A673 (cell line): ENCODE measurements around the gene BEGAIN.

ENCODE experiments used
- EZH2 ChIP-seq: fragments of 200-600 bp; sonication (generic); IDR thresholded peaks from 2 replicates; pipeline ENCODE4 v1.6.1; 2017; ENCODE audit warnings: borderline replicate concordance, low read depth, mild to moderate bottlenecking, mixed read lengths, antibody characterized with exemption, low read length; ENCODE audit not compliant: poor library complexity, severe bottlenecking
- TF ChIP-seq, protein P1 (sequence below): fragments of 300-800, 200-600 bp; sonication (generic); conservative IDR thresholded peaks from 2 replicates; pipeline ENCODE4 v1.5.1; 2017; ENCODE audit warnings: low read depth, mild to moderate bottlenecking, antibody characterized with exemption, low read length, moderate library complexity, mixed read lengths

- TF ChIP-seq, protein P1, sequence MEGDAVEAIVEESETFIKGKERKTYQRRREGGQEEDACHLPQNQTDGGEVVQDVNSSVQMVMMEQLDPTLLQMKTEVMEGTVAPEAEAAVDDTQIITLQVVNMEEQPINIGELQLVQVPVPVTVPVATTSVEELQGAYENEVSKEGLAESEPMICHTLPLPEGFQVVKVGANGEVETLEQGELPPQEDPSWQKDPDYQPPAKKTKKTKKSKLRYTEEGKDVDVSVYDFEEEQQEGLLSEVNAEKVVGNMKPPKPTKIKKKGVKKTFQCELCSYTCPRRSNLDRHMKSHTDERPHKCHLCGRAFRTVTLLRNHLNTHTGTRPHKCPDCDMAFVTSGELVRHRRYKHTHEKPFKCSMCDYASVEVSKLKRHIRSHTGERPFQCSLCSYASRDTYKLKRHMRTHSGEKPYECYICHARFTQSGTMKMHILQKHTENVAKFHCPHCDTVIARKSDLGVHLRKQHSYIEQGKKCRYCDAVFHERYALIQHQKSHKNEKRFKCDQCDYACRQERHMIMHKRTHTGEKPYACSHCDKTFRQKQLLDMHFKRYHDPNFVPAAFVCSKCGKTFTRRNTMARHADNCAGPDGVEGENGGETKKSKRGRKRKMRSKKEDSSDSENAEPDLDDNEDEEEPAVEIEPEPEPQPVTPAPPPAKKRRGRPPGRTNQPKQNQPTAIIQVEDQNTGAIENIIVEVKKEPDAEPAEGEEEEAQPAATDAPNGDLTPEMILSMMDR = no peak
- no peak for TF ChIP-seq EZH2
Observed at GRCh38 chr14:100526632-100527031, 60.6 kb downstream of the BEGAIN start.
